HepG2 (cell line): ENCODE results near the gene GLIS2. TPM values are rescaled to one million over a fixed set of nuclear protein-coding genes. Genes with fewer than 3 reads are reported as not detected.

Experiments used
- ATAC-seq: fragments of 200-7000 bp; cut with Tn5 transposase; 3 replicates; pipeline ENCODE4 v1.9.1; 2020; ENCODE audit warnings: mild to moderate bottlenecking, moderate library complexity
- BruUV-seq: library from RNA; stranded (reverse); fragments of 400-500 nt; replicated peaks from 2 replicates; lab custom pipeline; 2021; lab: Mats Ljungman, UMichigan
- CTCF ChIA-PET: fragments of 300-600 bp; formaldehyde crosslinking; extraction: SDS; loops from one replicate; lab custom pipeline; 2021; ENCODE audit warnings: low total read pairs, inconsistent platforms, low intra/inter-chr PET ratio; lab: Yijun Ruan, JAX
- POLR2A ChIA-PET: fragments of 350-600 bp; sonication (Branson Sonifier 250); formaldehyde crosslinking; loops from one replicate; lab custom pipeline; 2020; ENCODE audit warnings: antibody characterized with exemption, inconsistent platforms; lab: Yijun Ruan, JAX
- DNase-seq: peaks from one replicate; pipeline ENCODE4 v3.0.0-alpha.2; 2015; ENCODE audit warnings: low spot score
- FAIRE-seq: peaks from 3 replicates; lab custom pipeline; 2011; peaks lifted over from hg19 to GRCh38; lab: Jason Lieb, UNC
- H2AFZ ChIP-seq: one replicate; pipeline ENCODE4 v1.6.1; 2011; ENCODE audit warnings: low read length, inconsistent platforms
- H3K27ac ChIP-seq: fragments of 300-600 bp; 3 replicates; pipeline ENCODE4 v1.8.0; 2011; ENCODE audit warnings: mixed run types, mild to moderate bottlenecking, mixed read lengths, low read length, inconsistent platforms; ENCODE audit not compliant: insufficient read depth; ENCODE audit errors: extremely low read length
- H3K27me3 ChIP-seq, 2 experiments: fragments of 200-600 bp in 1 of 2; 2 replicates in 1 of 2; 3 replicates in 1 of 2; pipeline versions ENCODE4 v1.6.0 to v1.8.0; 2011; ENCODE audit warnings: low read length in 2 of 2, mild to moderate bottlenecking in 2 of 2, moderate library complexity in 2 of 2, inconsistent platforms in 1 of 2; ENCODE audit not compliant: insufficient read depth in 2 of 2, control insufficient read depth in 1 of 2
- H3K36me3 ChIP-seq, 2 experiments: fragments of 200-600 bp in 1 of 2; replicated peaks in 1 of 2; 2 replicates in 1 of 2; 3 replicates in 1 of 2; pipeline versions ENCODE4 v1.5.1 to v1.8.0; 2011; ENCODE audit warnings: low read length in 2 of 2, inconsistent platforms in 1 of 2; ENCODE audit not compliant: insufficient read depth in 2 of 2, control insufficient read depth in 1 of 2
- H3K4me1 ChIP-seq: 2 replicates; pipeline ENCODE4 v1.5.1; 2012; ENCODE audit warnings: low read length, inconsistent platforms; ENCODE audit not compliant: insufficient read depth
- H3K4me2 ChIP-seq: 2 replicates; pipeline ENCODE4 v1.6.0; 2011; ENCODE audit warnings: low read depth, low read length, inconsistent platforms
- H3K4me3 ChIP-seq, 3 experiments: fragments of 200-600 bp in 1 of 3; sonication (generic), shearing (Covaris generic) in 1 of 3; replicated peaks in 1 of 3; 2 replicates each; pipeline ENCODE4 v1.5.1; 2011 to 2016; ENCODE audit warnings: low read length in 3 of 3, inconsistent platforms in 2 of 3, low read depth in 2 of 3, mild to moderate bottlenecking in 2 of 3, control low read depth in 1 of 3, mixed read lengths in 1 of 3; ENCODE audit not compliant: insufficient read depth in 1 of 3
- H3K79me2 ChIP-seq: one replicate; pipeline ENCODE4 v1.6.1; 2011; ENCODE audit warnings: low read length, inconsistent platforms; ENCODE audit not compliant: insufficient read depth
- H3K9ac ChIP-seq: 2 replicates; pipeline ENCODE4 v1.6.0; 2011; ENCODE audit warnings: mild to moderate bottlenecking, low read depth, low read length, inconsistent platforms; ENCODE audit not compliant: insufficient read depth
- H3K9me3 ChIP-seq: 2 replicates; pipeline ENCODE4 v1.5.1; 2012; ENCODE audit warnings: mild to moderate bottlenecking, low read length
- H4K20me1 ChIP-seq: 2 replicates; pipeline ENCODE4 v1.6.0; 2011; ENCODE audit warnings: inconsistent platforms, mild to moderate bottlenecking, low read length, moderate library complexity; ENCODE audit not compliant: insufficient read depth
- AGO1 ChIP-seq: fragments of 200-400 bp; formaldehyde crosslinking; IDR thresholded peaks from 2 replicates; pipeline ENCODE4 v1.6.1; 2017; ENCODE audit warnings: mild to moderate bottlenecking, low read depth, low read length, moderate library complexity; ENCODE audit not compliant: poor library complexity, severe bottlenecking
- BORCS8-MEF2B ChIP-seq: sonication (generic); formaldehyde crosslinking; IDR thresholded peaks from 2 replicates; pipeline ENCODE4 v1.8.0; 2022; ENCODE audit warnings: mild to moderate bottlenecking, missing genetic modification reagents
- BRCA1 ChIP-seq: sonication (generic); formaldehyde crosslinking; IDR thresholded peaks from 2 replicates; pipeline ENCODE4 v1.4.0; 2020; ENCODE audit warnings: missing genetic modification reagents
- HNF1A ChIP-seq, 2 experiments: sonication (generic) in 1 of 2; formaldehyde crosslinking in 1 of 2; IDR thresholded peaks; 2 replicates each; pipeline versions ENCODE4 v1.4.0 to v1.6.1; 2016 to 2020; ENCODE audit warnings: borderline replicate concordance in 1 of 2, low read depth in 1 of 2, mild to moderate bottlenecking in 1 of 2, missing genetic modification reagents in 1 of 2
- POLR2G ChIP-seq: fragments of 200-400 bp; formaldehyde crosslinking; IDR thresholded peaks from 2 replicates; pipeline ENCODE4 v1.6.1; 2018; ENCODE audit warnings: mild to moderate bottlenecking, low read depth, low read length, moderate library complexity
- RBFOX2 ChIP-seq: fragments of 200-400 bp; formaldehyde crosslinking; IDR thresholded peaks from 2 replicates; pipeline ENCODE4 v1.6.1; 2017; ENCODE audit warnings: low read depth, mild to moderate bottlenecking, low read length
- SUZ12 ChIP-seq: fragments of 150-350 bp; IDR thresholded peaks from 2 replicates; pipeline ENCODE4 v1.6.1; 2014; ENCODE audit warnings: low read depth, low read length
- ZBTB1 ChIP-seq: sonication (generic); formaldehyde crosslinking; IDR thresholded peaks from 2 replicates; pipeline ENCODE4 v1.4.0; 2020; ENCODE audit warnings: missing genetic modification reagents, borderline replicate concordance
- ZBTB33 ChIP-seq: sonication (generic); formaldehyde crosslinking; IDR thresholded peaks from 2 replicates; pipeline ENCODE4 v1.4.0; 2020; ENCODE audit warnings: missing genetic modification reagents
- ZNF577 ChIP-seq: sonication (generic); formaldehyde crosslinking; IDR thresholded peaks from 2 replicates; pipeline ENCODE4 v1.4.0; 2020; ENCODE audit warnings: mild to moderate bottlenecking, low read depth, missing genetic modification reagents, borderline replicate concordance
- ZNF75D ChIP-seq: sonication (generic); formaldehyde crosslinking; IDR thresholded peaks from 2 replicates; pipeline ENCODE4 v1.8.1; 2023; ENCODE audit warnings: missing genetic modification reagents, mild to moderate bottlenecking, borderline replicate concordance
- WGBS: methylation state at CpG from one replicate; pipeline ENCODE4 v1.1.6; 2017; ENCODE audit warnings: low lambda C conversion rate; 5-methylcytosine and 5-hydroxymethylcytosine counted together
- in situ Hi-C: cut with HindIII; loops from 2 replicates; pipeline ENCODE4 v1.10.0; 2017; ENCODE audit warnings: low pct_unique_long_range_greater_than_20kb; ENCODE audit not compliant: extremely low pct_ligation_motif_present
- intact Hi-C: fragments of 100-400 bp; cut with micrococcal nuclease; formaldehyde crosslinking; loops from one replicate; pipeline ENCODE4 v1.10.0; 2022; ENCODE audit not compliant: unreplicated experiment
- polyA plus RNA-seq, 8 experiments: library from polyadenylated mRNA; depleted of rRNA in 3 of 8; stranded (reverse) in 7 of 8; unstranded in 1 of 8; fragments of >200 nt; fragmentation: Illumina TruSeq in 4 of 8; extraction: Trizol in 4 of 8; gene quantifications; 2 replicates each; pipeline versions ENCODE4 v1.2.1 to v1.2.3, GENCODE V29; 2011 to 2016; ENCODE audit warnings: low read depth in 4 of 8, missing spikeins in 1 of 8, mixed read lengths in 1 of 8; ENCODE audit not compliant: insufficient read depth in 1 of 8
- total RNA-seq, 5 experiments: library from RNA; depleted of rRNA; stranded (reverse); fragments of >200 nt; fragmentation: Illumina TruSeq; extraction: Trizol; gene quantifications; 2 replicates each; pipeline ENCODE4 v1.2.3, GENCODE V29; 2016; ENCODE audit warnings: low read depth in 1 of 5
- TF ChIP-seq, protein P1 (sequence below): IDR thresholded peaks from 2 replicates; pipeline ENCODE4 v1.6.1; 2018; ENCODE audit warnings: missing genetic modification reagents, mild to moderate bottlenecking, missing compliant biosample characterization
- TF ChIP-seq, protein P2 (sequence below): sonication (generic); formaldehyde crosslinking; IDR thresholded peaks from 2 replicates; pipeline ENCODE4 v1.8.1; 2023; ENCODE audit warnings: mild to moderate bottlenecking, moderate library complexity, missing genetic modification reagents

The GLIS2 gene
- total and polyA plus RNA-seq, 2 of the 13 experiments (the other 11 are each of a cell fraction or from before 2014, with no cell fraction given): 0.28 to 0.29 TPM

DNA sequence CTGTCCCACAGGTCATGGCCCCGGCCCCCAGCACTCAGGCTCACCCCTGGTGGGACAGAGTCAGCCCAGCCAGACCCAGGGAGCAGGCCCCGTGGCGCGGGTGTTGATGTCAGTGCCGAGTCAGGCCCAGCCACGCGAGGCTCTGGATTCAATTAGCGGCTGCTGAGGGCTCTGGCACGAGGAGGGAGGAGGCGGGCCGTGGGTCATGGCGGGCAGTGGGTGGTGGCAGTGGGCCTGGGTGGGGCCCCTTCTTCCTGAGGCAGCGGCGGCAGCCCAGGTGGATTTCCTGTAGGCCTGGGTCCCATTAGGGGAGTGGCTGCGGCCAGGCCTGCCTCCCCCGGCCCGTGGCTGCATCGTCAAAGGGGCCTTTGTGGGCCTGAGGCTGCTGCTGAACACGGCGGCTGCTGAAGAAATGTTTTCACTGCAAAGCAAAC lies 68.7 kb downstream of the GLIS2 start:
- H3K9ac ChIP-seq: no peak overlapping the region
- no peak overlapping the region for H3K4me3 ChIP-seq
- FAIRE-seq: no peak
- POLR2A ChIA-PET: interaction anchor here (1.7 kb wide), 1 partner anchor 11 kb away, joined by 6 read pairs; no protein-coding TSS in a partner anchor
- no peaks in the 10 kb centered on the region for H3K9me3 ChIP-seq
- H4K20me1 ChIP-seq: peaks cover 21% of the 10 kb centered on the region
- intact Hi-C loops: no loop called here
- H2AFZ ChIP-seq: no peak overlapping the region
- in situ Hi-C loops: no loop called here
- peaks cover 4% of the 10 kb centered on the region for H3K79me2 ChIP-seq
- peaks cover 4 to 14% of the 10 kb centered on the region in 2 experiments for H3K36me3 ChIP-seq
- CTCF ChIA-PET: no interaction called here
- no peak overlapping the region for H3K4me2 ChIP-seq
- no peak for DNase-seq
- H3K4me1 ChIP-seq: peaks cover 20% of the 10 kb centered on the region
- peak; percentile 1; the same call in 1 of the 3 replicates for ATAC-seq
- H3K27me3 ChIP-seq: no peaks in the 10 kb centered on the region
- H3K27ac ChIP-seq: no peak overlapping the region
- 87% methylated on average over 13 of the region's 20 CpGs for WGBS
- BruUV-seq: no TSS peak
- TF ChIP-seq ZNF75D (CRISPR knock-in tag): no peak
- TF ChIP-seq RBFOX2: peak; percentile 75
- TF ChIP-seq POLR2G: 0 out of 2 replicates have a peak, but pooled peaks have one; percentile 1
- TF ChIP-seq AGO1: peak; percentile 99
- TF ChIP-seq ZNF577 (CRISPR knock-in tag): no peak
- TF ChIP-seq HNF1A (IDR thresholded peaks at IDR 0.05; ENCODE audit: low read depth): no peak
- TF ChIP-seq HNF1A (CRISPR knock-in tag; IDR thresholded peaks at IDR 0.05; ENCODE audit: borderline replicate concordance): no peak
- TF ChIP-seq, protein P1, sequence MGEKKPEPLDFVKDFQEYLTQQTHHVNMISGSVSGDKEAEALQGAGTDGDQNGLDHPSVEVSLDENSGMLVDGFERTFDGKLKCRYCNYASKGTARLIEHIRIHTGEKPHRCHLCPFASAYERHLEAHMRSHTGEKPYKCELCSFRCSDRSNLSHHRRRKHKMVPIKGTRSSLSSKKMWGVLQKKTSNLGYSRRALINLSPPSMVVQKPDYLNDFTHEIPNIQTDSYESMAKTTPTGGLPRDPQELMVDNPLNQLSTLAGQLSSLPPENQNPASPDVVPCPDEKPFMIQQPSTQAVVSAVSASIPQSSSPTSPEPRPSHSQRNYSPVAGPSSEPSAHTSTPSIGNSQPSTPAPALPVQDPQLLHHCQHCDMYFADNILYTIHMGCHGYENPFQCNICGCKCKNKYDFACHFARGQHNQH (CRISPR knock-in tag): no peak
- TF ChIP-seq ZBTB1 (CRISPR knock-in tag): no peak
- TF ChIP-seq ZBTB33 (CRISPR knock-in tag): peak; percentile 75
- TF ChIP-seq SUZ12: no peak
- 0 out of 2 replicates have a peak, but pooled peaks have one; percentile 31 for TF ChIP-seq BORCS8-MEF2B (CRISPR knock-in tag)
- TF ChIP-seq, protein P2, sequence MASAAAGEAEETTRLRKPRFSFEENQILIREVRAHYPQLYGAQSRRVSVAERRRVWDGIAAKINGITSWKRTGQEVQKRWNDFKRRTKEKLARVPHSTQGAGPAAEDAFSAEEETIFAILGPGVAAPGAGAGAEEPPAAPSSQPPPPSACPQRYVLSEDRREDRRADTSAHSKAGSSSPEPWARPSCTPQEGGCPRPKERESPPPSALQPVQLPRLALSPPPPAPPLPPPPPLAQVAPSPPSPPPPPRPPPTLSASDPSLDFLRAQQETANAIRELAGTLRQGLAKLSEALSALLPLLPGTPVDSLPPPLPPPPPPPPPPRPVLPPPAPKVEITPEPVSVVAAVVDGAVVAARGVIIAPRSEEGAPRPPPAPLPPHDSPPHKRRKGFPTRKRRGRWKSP (CRISPR knock-in tag): no peak
- no peak for TF ChIP-seq BRCA1 (CRISPR knock-in tag)
